H9 (cell line): ENCODE measurements around the gene EXOG. TPM values are rescaled to one million over a fixed set of nuclear protein-coding genes. Genes with fewer than 3 reads are reported as not detected.

ENCODE experiments used
- DNase-seq: peaks from one replicate; pipeline ENCODE4 v3.0.0-alpha.2; 2017
- H2AFZ ChIP-seq: one replicate; pipeline ENCODE4 v1.6.1; 2013; ENCODE audit warnings: mild to moderate bottlenecking, low read length, control low read depth, moderate library complexity
- H2AK5ac ChIP-seq: 2 replicates; pipeline ENCODE4 v1.6.1; 2013; ENCODE audit warnings: low read length, control low read depth, mixed read lengths; ENCODE audit not compliant: insufficient read length
- H2BK120ac ChIP-seq: one replicate; pipeline ENCODE4 v1.6.1; 2013; ENCODE audit warnings: low read depth, mild to moderate bottlenecking, low read length, control low read depth, inconsistent platforms; ENCODE audit not compliant: poor library complexity, severe bottlenecking
- H2BK12ac ChIP-seq: 2 replicates; pipeline ENCODE4 v1.6.1; 2013; ENCODE audit warnings: low read length, control low read depth, mixed read lengths, low read depth; ENCODE audit not compliant: insufficient read length
- H2BK15ac ChIP-seq: 2 replicates; pipeline ENCODE4 v1.6.1; 2013; ENCODE audit warnings: low read depth, low read length, control low read depth
- H2BK20ac ChIP-seq: one replicate; pipeline ENCODE4 v1.6.1; 2013; ENCODE audit warnings: low read depth, mild to moderate bottlenecking, low read length, control low read depth, inconsistent platforms; ENCODE audit not compliant: poor library complexity, severe bottlenecking
- H2BK5ac ChIP-seq: 2 replicates; pipeline ENCODE4 v1.6.1; 2013; ENCODE audit warnings: low read length, control low read depth, mixed read lengths; ENCODE audit not compliant: insufficient read length
- H3K14ac ChIP-seq: 2 replicates; pipeline ENCODE4 v1.6.1; 2013; ENCODE audit warnings: low read length, control low read depth; ENCODE audit not compliant: insufficient read depth
- H3K18ac ChIP-seq: 2 replicates; pipeline ENCODE4 v1.6.1; 2013; ENCODE audit warnings: low read depth, mild to moderate bottlenecking, mixed read lengths, low read length, control low read depth; ENCODE audit not compliant: insufficient read length
- H3K23ac ChIP-seq: 2 replicates; pipeline ENCODE4 v1.6.1; 2013; ENCODE audit warnings: low read length, control low read depth, mixed read lengths, low read depth; ENCODE audit not compliant: insufficient read length
- H3K23me2 ChIP-seq: 2 replicates; pipeline ENCODE4 v1.6.1; 2013; ENCODE audit warnings: low read depth, mild to moderate bottlenecking, mixed read lengths, low read length, control low read depth; ENCODE audit not compliant: insufficient read length, poor library complexity, severe bottlenecking
- H3K27ac ChIP-seq: 2 replicates; pipeline ENCODE4 v1.5.1; 2013; ENCODE audit warnings: low read length, control low read depth, mixed read lengths, low read depth; ENCODE audit not compliant: insufficient read length
- H3K27me3 ChIP-seq: 2 replicates; pipeline ENCODE4 v1.6.1; 2013; ENCODE audit warnings: low read length, control low read depth, inconsistent platforms; ENCODE audit not compliant: insufficient read depth
- H3K4ac ChIP-seq: 2 replicates; pipeline ENCODE4 v1.6.1; 2013; ENCODE audit warnings: low read depth, mild to moderate bottlenecking, control low read depth, inconsistent platforms, low read length, moderate library complexity
- H3K4me1 ChIP-seq: 2 replicates; pipeline ENCODE4 v1.6.1; 2013; ENCODE audit warnings: low read length, control low read depth, inconsistent platforms; ENCODE audit not compliant: insufficient read depth
- H3K4me2 ChIP-seq: 2 replicates; pipeline ENCODE4 v1.6.1; 2013; ENCODE audit warnings: low read length, control low read depth, mixed read lengths; ENCODE audit not compliant: insufficient read length, insufficient read depth
- H3K56ac ChIP-seq: 2 replicates; pipeline ENCODE4 v1.6.1; 2013; ENCODE audit warnings: low read depth, mild to moderate bottlenecking, mixed read lengths, low read length, control low read depth; ENCODE audit not compliant: insufficient read length
- H3K79me1 ChIP-seq: 2 replicates; pipeline ENCODE4 v1.6.1; 2013; ENCODE audit warnings: low read depth, mild to moderate bottlenecking, moderate library complexity, low read length, control low read depth, inconsistent platforms; ENCODE audit not compliant: insufficient read depth, poor library complexity, severe bottlenecking
- H3K79me2 ChIP-seq: 2 replicates; pipeline ENCODE4 v1.6.1; 2013; ENCODE audit warnings: low read length, control low read depth, inconsistent platforms; ENCODE audit not compliant: insufficient read depth
- H3K9ac ChIP-seq: 2 replicates; pipeline ENCODE4 v1.6.1; 2013; ENCODE audit warnings: low read length, control low read depth, mixed read lengths; ENCODE audit not compliant: insufficient read length; ENCODE audit errors: extremely low read depth
- H3K9me3 ChIP-seq: one replicate; pipeline ENCODE4 v1.6.1; 2013; ENCODE audit warnings: low read depth, low read length, inconsistent platforms; ENCODE audit not compliant: control insufficient read depth
- H3T11ph ChIP-seq: one replicate; pipeline ENCODE4 v1.6.1; 2013; ENCODE audit warnings: mild to moderate bottlenecking, low read length, control low read depth, inconsistent platforms
- H4K20me1 ChIP-seq: one replicate; pipeline ENCODE4 v1.6.1; 2013; ENCODE audit not compliant: control insufficient read depth, insufficient read length, insufficient read depth
- H4K5ac ChIP-seq: 2 replicates; pipeline ENCODE4 v1.6.1; 2013; ENCODE audit warnings: low read depth, mild to moderate bottlenecking, mixed read lengths, low read length, control low read depth; ENCODE audit not compliant: insufficient read length
- H4K8ac ChIP-seq: replicated peaks from 2 replicates; pipeline ENCODE4 v1.6.1; 2013; ENCODE audit warnings: low read length, control low read depth, mixed read lengths, low read depth; ENCODE audit not compliant: insufficient read length
- H4K91ac ChIP-seq: 2 replicates; pipeline ENCODE4 v1.6.1; 2013; ENCODE audit warnings: low read depth, mild to moderate bottlenecking, moderate library complexity, mixed read lengths, low read length, control low read depth; ENCODE audit not compliant: insufficient read length
- H3K27ac Mint-ChIP-seq, 3 experiments: 2 replicates in 2 of 3; 3 replicates in 1 of 3; pipeline ENCODE4 v1.8.0; 2020 to 2021; ENCODE audit warnings: mixed read lengths in 3 of 3, mild to moderate bottlenecking in 1 of 3, moderate library complexity in 1 of 3
- H3K27me3 Mint-ChIP-seq: 2 replicates; pipeline ENCODE4 v1.8.0; 2021; ENCODE audit warnings: low read depth, mild to moderate bottlenecking, moderate library complexity, mixed read lengths
- H3K36me3 Mint-ChIP-seq, 3 experiments: 2 replicates in 2 of 3; 3 replicates in 1 of 3; pipeline ENCODE4 v1.8.0; 2020 to 2021; ENCODE audit warnings: low read depth in 3 of 3, mixed read lengths in 3 of 3; ENCODE audit not compliant: insufficient read depth in 1 of 3
- H3K4me1 Mint-ChIP-seq, 2 experiments: 2 replicates each; pipeline ENCODE4 v1.8.0; 2020; ENCODE audit warnings: mixed read lengths in 2 of 2
- H3K4me3 Mint-ChIP-seq, 2 experiments: 2 replicates in 1 of 2; 3 replicates in 1 of 2; pipeline ENCODE4 v1.8.0; 2020 to 2021; ENCODE audit warnings: mild to moderate bottlenecking in 2 of 2, mixed read lengths in 2 of 2, moderate library complexity in 1 of 2
- H3K9me3 Mint-ChIP-seq, 2 experiments: 2 replicates in 1 of 2; 3 replicates in 1 of 2; pipeline ENCODE4 v1.8.0; 2020; ENCODE audit warnings: mild to moderate bottlenecking in 2 of 2, mixed read lengths in 2 of 2, moderate library complexity in 1 of 2
- CTCF ChIP-seq: fragments of 200-600 bp; sonication (generic); conservative IDR thresholded peaks from 3 replicates; pipeline ENCODE4 v1.8.0; 2021; ENCODE audit warnings: antibody characterized with exemption, mild to moderate bottlenecking
- WGBS: extraction: QIAGEN DNeasy Blood & Tissue Kit; methylation state at CpG from one replicate; pipeline ENCODE4 v1.1.7; 2013; ENCODE audit warnings: missing lambda C conversion rate, low lambda C conversion rate, mixed read lengths; ENCODE audit not compliant: insufficient read length; ENCODE audit errors: extremely low coverage; 5-methylcytosine and 5-hydroxymethylcytosine counted together
- total RNA-seq: library from RNA; stranded (reverse); gene quantifications from 2 replicates; pipeline ENCODE4 v1.2.1, GENCODE V29; 2021

EXOG gene
- total RNA-seq, 1 experiment from 2014 or later, result 14.1 TPM

DNA sequence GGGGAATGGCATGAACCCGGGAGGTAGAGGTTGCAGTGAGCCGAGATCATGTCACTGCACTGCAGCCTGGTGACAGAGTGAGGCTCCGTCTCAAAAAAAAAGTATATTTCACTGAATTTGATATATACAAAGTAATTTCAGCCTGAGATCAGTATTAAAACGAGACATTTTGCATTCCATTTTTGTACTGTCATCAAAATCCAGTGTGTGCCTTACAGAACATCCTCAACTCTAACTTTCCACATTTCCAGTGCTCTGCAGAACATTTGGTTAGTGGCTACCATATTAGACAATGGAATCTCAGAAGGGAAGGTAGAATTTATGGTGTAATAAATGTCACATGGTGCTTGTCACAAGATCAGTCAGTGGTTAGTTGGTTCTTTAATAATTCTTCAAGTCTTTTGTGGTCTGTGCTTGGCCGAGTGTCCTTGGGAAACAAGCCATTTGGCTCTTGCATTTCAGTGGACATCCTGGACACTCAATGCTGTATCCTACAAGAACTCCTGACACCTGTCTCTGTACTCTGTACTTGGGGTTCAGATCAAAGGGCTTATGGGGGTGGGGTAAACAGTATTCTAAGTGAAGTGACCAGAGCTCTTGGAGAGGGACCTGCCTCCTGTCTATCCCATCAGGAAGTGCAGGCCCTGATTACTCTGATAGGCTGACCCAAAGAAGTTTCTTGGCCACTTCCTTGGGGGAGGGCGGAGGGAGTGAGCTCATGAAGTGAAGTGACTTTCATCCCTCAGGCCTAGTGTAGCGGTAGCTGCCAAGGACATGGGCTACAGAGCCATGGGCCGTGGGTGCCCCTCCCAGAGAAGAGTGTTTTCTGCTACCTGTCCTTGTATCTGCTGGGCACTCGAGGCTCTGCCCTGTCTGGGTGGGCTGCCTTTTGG, 38.8 kb upstream of the EXOG start:
- no peaks in the 10 kb centered on the region for H3K27me3 ChIP-seq
- H2BK120ac ChIP-seq, result no peak overlapping the region
- DNase-seq, result no peak
- H3K4ac ChIP-seq, result no peak overlapping the region
- H3K9ac ChIP-seq, result no peak overlapping the region
- H3K9me3 ChIP-seq, result no peaks in the 10 kb centered on the region
- no peak overlapping the region for H2BK12ac ChIP-seq
- peaks cover 2 to 7% (median 5%) of the 10 kb centered on the region in 3 experiments; a peak in 6 of 7 replicates for H3K36me3 Mint-ChIP-seq
- peaks cover 11% of the 10 kb centered on the region for H3K23me2 ChIP-seq
- peaks cover 13% of the 10 kb centered on the region for H3K79me1 ChIP-seq
- no peak overlapping the region; a peak in 1 of 7 replicates for H3K27ac Mint-ChIP-seq
- no peak overlapping the region for H2BK20ac ChIP-seq
- no peaks in the 10 kb centered on the region for H3K27me3 Mint-ChIP-seq
- no CpG with 5 or more reads among the region's 9 CpGs for WGBS
- no peak overlapping the region for H3K4me2 ChIP-seq
- no peak overlapping the region for H2BK15ac ChIP-seq
- H3K18ac ChIP-seq, result no peak overlapping the region
- no peak overlapping the region for H3K23ac ChIP-seq
- H3K56ac ChIP-seq, result no peak overlapping the region
- H4K5ac ChIP-seq, result no peak overlapping the region
- no peak overlapping the region for H2AFZ ChIP-seq
- no peak overlapping the region for H3K14ac ChIP-seq
- peaks cover 49 to 50% of the 10 kb centered on the region in 2 experiments for H3K4me1 Mint-ChIP-seq
- H3K79me2 ChIP-seq, result peaks cover 56% of the 10 kb centered on the region
- H3T11ph ChIP-seq, result no peak overlapping the region
- H2BK5ac ChIP-seq, result no peak overlapping the region
- H4K8ac ChIP-seq, result no peak overlapping the region
- H3K27ac ChIP-seq, result no peak overlapping the region
- H3K9me3 Mint-ChIP-seq, result peaks cover 0 to 3% of the 10 kb centered on the region in 2 experiments; a peak in 1 of 5 replicates
- TF ChIP-seq CTCF, result no peak
- H3K4me3 Mint-ChIP-seq, result peak overlapping the region in 1 of 2 experiments; percentile 100; a peak in 1 of 5 replicates
- no peak overlapping the region for H4K91ac ChIP-seq
- no peak overlapping the region for H2AK5ac ChIP-seq
- peaks cover 2% of the 10 kb centered on the region for H4K20me1 ChIP-seq
- H3K4me1 ChIP-seq, result peaks cover 12% of the 10 kb centered on the region
